ENCODE results near the gene BRF1. TPM values are rescaled to one million over a fixed set of nuclear protein-coding genes. Genes with fewer than 3 reads are reported as not detected.

The BRF1 gene
- total RNA-seq, 1 experiment from 2014 or later = 26.4 TPM

DNA sequence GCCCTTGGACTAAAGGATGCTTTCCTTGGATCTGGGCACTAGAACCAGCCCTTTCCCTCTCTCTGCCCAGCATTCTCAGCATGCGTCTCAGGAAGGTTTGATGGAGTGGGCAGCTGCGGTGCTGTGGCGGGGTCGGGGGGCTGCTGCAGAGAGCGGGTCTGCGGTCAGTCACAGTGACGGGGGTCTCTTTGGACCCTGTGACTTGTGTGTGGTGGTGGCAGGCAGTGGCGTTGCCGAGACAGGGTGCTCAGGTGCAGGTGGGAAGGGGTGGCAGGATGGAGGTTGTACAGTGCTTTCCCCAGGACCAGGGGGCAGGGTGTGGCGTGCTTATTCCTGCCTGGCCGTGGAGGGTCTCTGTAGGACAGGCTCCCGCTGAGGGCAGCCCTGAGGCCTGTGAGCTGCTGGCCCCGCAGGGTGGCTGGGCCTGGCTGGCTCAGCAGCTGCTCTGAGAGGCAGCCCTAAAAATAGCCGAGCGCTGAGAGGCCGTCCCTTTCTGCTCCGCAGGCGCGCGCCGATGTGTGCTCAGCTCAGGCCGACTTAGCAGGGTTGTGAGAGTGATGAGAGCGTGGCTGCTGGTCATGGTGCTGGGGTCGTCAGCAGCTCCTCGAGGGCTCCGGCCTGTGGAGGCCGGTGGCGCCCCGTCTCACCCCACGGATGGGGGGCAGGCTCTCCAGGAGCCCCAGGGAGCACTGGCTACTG lies 23.4 kb upstream of the BRF1 start (continued):
- TF ChIP-seq, protein P1, sequence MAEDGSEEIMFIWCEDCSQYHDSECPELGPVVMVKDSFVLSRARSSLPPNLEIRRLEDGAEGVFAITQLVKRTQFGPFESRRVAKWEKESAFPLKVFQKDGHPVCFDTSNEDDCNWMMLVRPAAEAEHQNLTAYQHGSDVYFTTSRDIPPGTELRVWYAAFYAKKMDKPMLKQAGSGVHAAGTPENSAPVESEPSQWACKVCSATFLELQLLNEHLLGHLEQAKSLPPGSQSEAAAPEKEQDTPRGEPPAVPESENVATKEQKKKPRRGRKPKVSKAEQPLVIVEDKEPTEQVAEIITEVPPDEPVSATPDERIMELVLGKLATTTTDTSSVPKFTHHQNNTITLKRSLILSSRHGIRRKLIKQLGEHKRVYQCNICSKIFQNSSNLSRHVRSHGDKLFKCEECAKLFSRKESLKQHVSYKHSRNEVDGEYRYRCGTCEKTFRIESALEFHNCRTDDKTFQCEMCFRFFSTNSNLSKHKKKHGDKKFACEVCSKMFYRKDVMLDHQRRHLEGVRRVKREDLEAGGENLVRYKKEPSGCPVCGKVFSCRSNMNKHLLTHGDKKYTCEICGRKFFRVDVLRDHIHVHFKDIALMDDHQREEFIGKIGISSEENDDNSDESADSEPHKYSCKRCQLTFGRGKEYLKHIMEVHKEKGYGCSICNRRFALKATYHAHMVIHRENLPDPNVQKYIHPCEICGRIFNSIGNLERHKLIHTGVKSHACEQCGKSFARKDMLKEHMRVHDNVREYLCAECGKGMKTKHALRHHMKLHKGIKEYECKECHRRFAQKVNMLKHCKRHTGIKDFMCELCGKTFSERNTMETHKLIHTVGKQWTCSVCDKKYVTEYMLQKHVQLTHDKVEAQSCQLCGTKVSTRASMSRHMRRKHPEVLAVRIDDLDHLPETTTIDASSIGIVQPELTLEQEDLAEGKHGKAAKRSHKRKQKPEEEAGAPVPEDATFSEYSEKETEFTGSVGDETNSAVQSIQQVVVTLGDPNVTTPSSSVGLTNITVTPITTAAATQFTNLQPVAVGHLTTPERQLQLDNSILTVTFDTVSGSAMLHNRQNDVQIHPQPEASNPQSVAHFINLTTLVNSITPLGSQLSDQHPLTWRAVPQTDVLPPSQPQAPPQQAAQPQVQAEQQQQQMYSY (CRISPR knock-in tag; IDR thresholded peaks at IDR 0.05) = no peak

DNA sequence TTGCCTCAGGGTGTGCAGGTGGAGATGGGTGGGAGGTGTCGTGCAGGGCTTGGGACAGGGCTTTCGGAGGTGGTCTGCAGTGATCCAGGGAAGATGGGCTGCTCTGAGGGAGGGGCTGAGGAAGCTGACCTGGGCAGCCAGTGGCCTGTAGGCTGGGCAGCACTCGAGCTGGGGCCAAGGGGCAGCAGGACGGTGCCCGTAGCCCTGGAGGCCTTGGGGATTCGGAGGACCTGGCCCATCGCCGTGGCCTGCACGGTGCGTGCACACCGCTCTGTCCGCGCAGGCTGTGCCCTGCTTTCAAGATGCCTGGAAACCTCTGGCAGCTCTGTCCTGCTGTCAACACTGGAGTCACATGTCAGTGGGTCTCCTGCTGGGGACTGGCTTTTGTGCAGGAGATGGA lies 22.9 kb upstream of the BRF1 start:
- DNase-seq (ENCODE audit: low spot score) = no peak
- Mint-ChIP-seq H3K4me1 (peaks cover 46% of the 10 kb centered on the region), H3K27ac (peak overlapping the region; percentile 80), H3K36me3 (0 out of 2 replicates have a peak, but pooled peaks cover 3% of the 10 kb centered on the region), H3K4me3 (no peak overlapping the region), H3K9me3 (no peaks in the 10 kb centered on the region), H3K27me3 (ENCODE audit: low read depth) (no peaks in the 10 kb centered on the region)
- TF ChIP-seq FOXP1 (CRISPR knock-in tag; IDR thresholded peaks at IDR 0.05; ENCODE audit: borderline replicate concordance) (no peak), ZNF416 (CRISPR knock-in tag; IDR thresholded peaks at IDR 0.05) (no peak), TEAD4 (CRISPR knock-in tag; IDR thresholded peaks at IDR 0.05) (no peak), SOX15 (CRISPR knock-in tag; IDR thresholded peaks at IDR 0.05) (no peak), ESRRA (CRISPR knock-in tag; IDR thresholded peaks at IDR 0.05; ENCODE audit: borderline replicate concordance) (no peak), GABPB1 (CRISPR knock-in tag; IDR thresholded peaks at IDR 0.05) (no peak)
- TF ChIP-seq, protein P2, sequence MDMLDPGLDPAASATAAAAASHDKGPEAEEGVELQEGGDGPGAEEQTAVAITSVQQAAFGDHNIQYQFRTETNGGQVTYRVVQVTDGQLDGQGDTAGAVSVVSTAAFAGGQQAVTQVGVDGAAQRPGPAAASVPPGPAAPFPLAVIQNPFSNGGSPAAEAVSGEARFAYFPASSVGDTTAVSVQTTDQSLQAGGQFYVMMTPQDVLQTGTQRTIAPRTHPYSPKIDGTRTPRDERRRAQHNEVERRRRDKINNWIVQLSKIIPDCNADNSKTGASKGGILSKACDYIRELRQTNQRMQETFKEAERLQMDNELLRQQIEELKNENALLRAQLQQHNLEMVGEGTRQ (CRISPR knock-in tag; IDR thresholded peaks at IDR 0.05) = no peak
- TF ChIP-seq, protein P3, sequence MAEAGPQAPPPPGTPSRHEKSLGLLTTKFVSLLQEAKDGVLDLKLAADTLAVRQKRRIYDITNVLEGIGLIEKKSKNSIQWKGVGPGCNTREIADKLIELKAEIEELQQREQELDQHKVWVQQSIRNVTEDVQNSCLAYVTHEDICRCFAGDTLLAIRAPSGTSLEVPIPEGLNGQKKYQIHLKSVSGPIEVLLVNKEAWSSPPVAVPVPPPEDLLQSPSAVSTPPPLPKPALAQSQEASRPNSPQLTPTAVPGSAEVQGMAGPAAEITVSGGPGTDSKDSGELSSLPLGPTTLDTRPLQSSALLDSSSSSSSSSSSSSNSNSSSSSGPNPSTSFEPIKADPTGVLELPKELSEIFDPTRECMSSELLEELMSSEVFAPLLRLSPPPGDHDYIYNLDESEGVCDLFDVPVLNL (CRISPR knock-in tag; IDR thresholded peaks at IDR 0.05; ENCODE audit: borderline replicate concordance, low read depth) = no peak
- CTCF ChIA-PET = no interaction called here
- POLR2A ChIA-PET = no interaction called here
- ATAC-seq = no peak

DNA sequence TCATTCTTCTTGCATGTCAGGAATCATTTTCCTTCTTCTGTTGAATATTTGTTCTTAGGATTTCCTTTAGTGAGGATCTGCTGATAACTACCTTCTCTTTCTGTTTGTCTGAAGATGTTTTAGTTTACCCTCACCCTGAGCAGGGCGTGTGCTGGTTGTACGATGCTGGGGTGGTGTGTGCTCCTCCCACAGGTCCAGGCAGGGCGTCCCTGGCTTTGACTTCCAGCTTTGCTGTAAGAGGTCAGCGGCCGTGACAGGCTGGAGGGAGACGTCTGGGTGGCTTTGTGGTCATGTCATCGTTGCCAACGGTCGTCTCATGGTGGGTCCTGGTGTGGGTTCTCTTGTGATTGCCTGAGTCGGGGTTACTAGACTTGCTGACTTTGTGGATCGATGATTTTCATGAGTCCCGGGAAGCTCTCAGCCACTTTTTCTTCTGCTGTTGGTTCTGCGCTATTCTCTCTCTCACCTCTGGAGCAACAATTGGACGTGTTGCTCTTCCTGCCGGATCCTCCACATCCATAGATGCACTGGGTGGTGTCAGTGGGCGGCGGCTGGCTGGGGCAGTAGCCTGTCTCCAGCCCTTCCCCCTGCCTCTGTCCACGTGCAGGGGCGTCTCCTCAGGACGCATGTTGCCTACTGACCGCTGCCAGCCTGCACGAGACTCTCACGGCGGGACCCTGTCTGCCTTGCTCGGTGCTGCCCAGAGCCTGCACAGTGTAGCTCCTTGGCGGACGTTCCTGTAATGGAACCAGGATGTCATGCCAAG lies 22.2 kb upstream of the BRF1 start:
- DNase-seq (ENCODE audit: low spot score) (no peak), ATAC-seq (no peak)
- TF ChIP-seq, protein P4, sequence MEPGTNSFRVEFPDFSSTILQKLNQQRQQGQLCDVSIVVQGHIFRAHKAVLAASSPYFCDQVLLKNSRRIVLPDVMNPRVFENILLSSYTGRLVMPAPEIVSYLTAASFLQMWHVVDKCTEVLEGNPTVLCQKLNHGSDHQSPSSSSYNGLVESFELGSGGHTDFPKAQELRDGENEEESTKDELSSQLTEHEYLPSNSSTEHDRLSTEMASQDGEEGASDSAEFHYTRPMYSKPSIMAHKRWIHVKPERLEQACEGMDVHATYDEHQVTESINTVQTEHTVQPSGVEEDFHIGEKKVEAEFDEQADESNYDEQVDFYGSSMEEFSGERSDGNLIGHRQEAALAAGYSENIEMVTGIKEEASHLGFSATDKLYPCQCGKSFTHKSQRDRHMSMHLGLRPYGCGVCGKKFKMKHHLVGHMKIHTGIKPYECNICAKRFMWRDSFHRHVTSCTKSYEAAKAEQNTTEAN (CRISPR knock-in tag; IDR thresholded peaks at IDR 0.05) = no peak
- TF ChIP-seq HMGA2 (CRISPR knock-in tag; IDR thresholded peaks at IDR 0.05) (no peak), NFE2L1 (CRISPR knock-in tag; IDR thresholded peaks at IDR 0.05) (no peak), SMAD3 (CRISPR knock-in tag; IDR thresholded peaks at IDR 0.05; ENCODE audit: borderline replicate concordance) (no peak)
- ChIA-PET CTCF (interaction anchor here (1.1 kb wide), 1 partner anchor 11 kb away, joined by 4 read pairs; no protein-coding TSS in a partner anchor), POLR2A (no interaction called here)
- Mint-ChIP-seq H3K4me3 (no peak overlapping the region), H3K27ac (peak overlapping the region; percentile 80), H3K36me3 (0 out of 2 replicates have a peak, but pooled peaks cover 3% of the 10 kb centered on the region), H3K27me3 (ENCODE audit: low read depth) (no peaks in the 10 kb centered on the region), H3K9me3 (no peaks in the 10 kb centered on the region), H3K4me1 (peaks cover 39% of the 10 kb centered on the region)

Data from WTC11 (cell line).